Measurements from ENCODE around the gene LBH.

- no peak for TF ChIP-seq CTCF (conservative IDR thresholded peaks at IDR 0.05; ENCODE audit: low read depth, low read length)
- TF ChIP-seq EZH2 (IDR thresholded peaks at IDR 0.05; ENCODE audit: low read length, unreplicated experiment): no peak
Measured at GRCh38 chr2:30204281-30204680, 27.1 kb upstream of the LBH start.
